ENCODE data around the gene C6orf132.

The C6orf132 gene

GRCh38 chr6:42136508-42137193 is 5.8 kb downstream of the C6orf132 start:
- no peak for DNase-seq (ENCODE audit: low read depth)

GRCh38 chr6:42135722-42136121 is 6.7 kb downstream of the C6orf132 start:
- no peak for DNase-seq (ENCODE audit: low read depth)

- no peak for DNase-seq (ENCODE audit: low read depth)
These were observed 7.3 kb downstream of the C6orf132 start for GRCh38 chr6:42135161-42135560.

- no peak for DNase-seq (ENCODE audit: low read depth)
These were observed 8.5 kb downstream of the C6orf132 start for GRCh38 chr6:42133926-42134325.

GRCh38 chr6:42131531-42131930 is 10.9 kb downstream of the C6orf132 start:
- DNase-seq (ENCODE audit: low read depth), result no peak

- DNase-seq (ENCODE audit: low read depth), result no peak
These were observed 13.1 kb downstream of the C6orf132 start for GRCh38 chr6:42129360-42129676.

GRCh38 chr6:42128460-42129359 is 13.7 kb downstream of the C6orf132 start:
- DNase-seq (ENCODE audit: low read depth), result no peak

GRCh38 chr6:42125663-42126062 is 16.8 kb downstream of the C6orf132 start:
- no peak for DNase-seq (ENCODE audit: low read depth)

- no peak for DNase-seq (ENCODE audit: low read depth)
These were observed 17.2 kb downstream of the C6orf132 start for GRCh38 chr6:42125231-42125630.

- no peak for DNase-seq (ENCODE audit: low read depth)
These were observed 18.1 kb downstream of the C6orf132 start for GRCh38 chr6:42124223-42124836.

GRCh38 chr6:42123379-42124103 is 18.9 kb downstream of the C6orf132 start:
- no peak for DNase-seq (ENCODE audit: low read depth)

GRCh38 chr6:42120895-42121865 is 21.2 kb downstream of the C6orf132 start:
- DNase-seq (ENCODE audit: low read depth), result no peak

GRCh38 chr6:42118162-42119001 is 24.0 kb downstream of the C6orf132 start:
- no peak for DNase-seq (ENCODE audit: low read depth)

- no peak for DNase-seq (ENCODE audit: low read depth)
These were observed 24.6 kb downstream of the C6orf132 start for GRCh38 chr6:42117843-42118161.

- DNase-seq (ENCODE audit: low read depth), result no peak
These were observed 28.3 kb downstream of the C6orf132 start for GRCh38 chr6:42113936-42114636.

- no peak for DNase-seq (ENCODE audit: low read depth)
These were observed 30.1 kb downstream of the C6orf132 start for GRCh38 chr6:42112351-42112750.

GRCh38 chr6:42110683-42111082 is 31.7 kb downstream of the C6orf132 start:
- no peak for DNase-seq (ENCODE audit: low read depth)

GRCh38 chr6:42108071-42108470 is 34.3 kb downstream of the C6orf132 start:
- no peak for DNase-seq (ENCODE audit: low read depth)

- DNase-seq (ENCODE audit: low read depth), result no peak
These were observed 36.1 kb downstream of the C6orf132 start for GRCh38 chr6:42106112-42107023.

Data from CMK (cell line).